HepG2 (cell line): Measurements from ENCODE around the gene SMNDC1. TPM values are rescaled to one million over a fixed set of nuclear protein-coding genes. Genes with fewer than 3 reads are reported as not detected.
A peak's percentile ranks its signal among the peaks of the same experiment; 100 is the strongest.

Experiments used
- CEBPB ChIP-seq: IDR thresholded peaks from 2 replicates; pipeline ENCODE4 v1.6.1; 2011; ENCODE audit warnings: low read depth, low read length, improper control_type of control experiment, borderline replicate concordance
- DPF2 ChIP-seq: sonication (generic); formaldehyde crosslinking; IDR thresholded peaks from 2 replicates; pipeline ENCODE4 v1.4.0; 2020; ENCODE audit warnings: mild to moderate bottlenecking, low read depth, missing genetic modification reagents, borderline replicate concordance
- FOXA3 ChIP-seq: IDR thresholded peaks from 2 replicates; pipeline ENCODE4 v1.6.1; 2016; ENCODE audit warnings: missing genetic modification reagents, missing compliant biosample characterization
- FOXK1 ChIP-seq: sonication (generic); formaldehyde crosslinking; IDR thresholded peaks from 2 replicates; pipeline ENCODE4 v1.4.0; 2020; ENCODE audit warnings: low read depth, missing genetic modification reagents, borderline replicate concordance
- FOXP1 ChIP-seq, 2 experiments: fragments of 450-650 bp in 1 of 2; IDR thresholded peaks; 2 replicates each; pipeline ENCODE4 v1.6.1; 2017 to 2018; ENCODE audit warnings: antibody characterized with exemption in 1 of 2
- HOXA3 ChIP-seq: sonication (generic); formaldehyde crosslinking; IDR thresholded peaks from 2 replicates; pipeline ENCODE4 v1.5.0; 2020; ENCODE audit warnings: missing genetic modification reagents
- IRF2 ChIP-seq: IDR thresholded peaks from 2 replicates; pipeline ENCODE4 v1.6.1; 2018; ENCODE audit warnings: missing genetic modification reagents, missing compliant biosample characterization
- JUND ChIP-seq: sonication (generic); formaldehyde crosslinking; IDR thresholded peaks from 2 replicates; pipeline ENCODE4 v1.8.0; 2022; ENCODE audit warnings: mild to moderate bottlenecking, missing genetic modification reagents
- KAT8 ChIP-seq: IDR thresholded peaks from 2 replicates; pipeline ENCODE4 v1.6.1; 2016; ENCODE audit warnings: missing genetic modification reagents, missing compliant biosample characterization
- LCORL ChIP-seq, 2 experiments: fragments of 450-650 bp in 1 of 2; sonication (generic) in 1 of 2; formaldehyde crosslinking in 1 of 2; IDR thresholded peaks; 2 replicates each; pipeline versions ENCODE4 v1.5.0 to v1.6.1; 2017 to 2020; ENCODE audit warnings: antibody characterized with exemption in 1 of 2, missing genetic modification reagents in 1 of 2
- MIXL1 ChIP-seq: IDR thresholded peaks from 2 replicates; pipeline ENCODE4 v1.6.1; 2016
- POGK ChIP-seq: sonication (generic); formaldehyde crosslinking; conservative IDR thresholded peaks from 2 replicates; pipeline ENCODE4 v1.8.0; 2022; ENCODE audit warnings: mild to moderate bottlenecking, moderate library complexity, missing genetic modification reagents
- POLR2G ChIP-seq: fragments of 200-400 bp; formaldehyde crosslinking; IDR thresholded peaks from 2 replicates; pipeline ENCODE4 v1.6.1; 2018; ENCODE audit warnings: mild to moderate bottlenecking, low read depth, low read length, moderate library complexity
- RXRB ChIP-seq: IDR thresholded peaks from 2 replicates; pipeline ENCODE4 v1.6.1; 2016; ENCODE audit warnings: borderline replicate concordance, missing genetic modification reagents, missing compliant biosample characterization
- ZFP36L1 ChIP-seq: sonication (generic); formaldehyde crosslinking; IDR thresholded peaks from 2 replicates; pipeline ENCODE4 v1.8.0; 2022; ENCODE audit warnings: mild to moderate bottlenecking, missing genetic modification reagents, moderate library complexity
- ZMAT3 ChIP-seq: sonication (generic); formaldehyde crosslinking; conservative IDR thresholded peaks from 2 replicates; pipeline ENCODE4 v1.7.0; 2021; ENCODE audit warnings: missing genetic modification reagents
- ZMYM4 ChIP-seq: sonication (generic); formaldehyde crosslinking; IDR thresholded peaks from 2 replicates; pipeline ENCODE4 v1.8.1; 2023; ENCODE audit warnings: mild to moderate bottlenecking, missing genetic modification reagents
- ZNF292 ChIP-seq: sonication (generic); formaldehyde crosslinking; IDR thresholded peaks from 2 replicates; pipeline ENCODE4 v1.8.1; 2022; ENCODE audit warnings: mild to moderate bottlenecking, low read depth, missing genetic modification reagents, borderline replicate concordance
- ZNF331 ChIP-seq: sonication (generic); formaldehyde crosslinking; IDR thresholded peaks from 2 replicates; pipeline ENCODE4 v1.4.0; 2020; ENCODE audit warnings: missing genetic modification reagents
- ZNF501 ChIP-seq: sonication (generic); formaldehyde crosslinking; IDR thresholded peaks from 2 replicates; pipeline ENCODE4 v1.5.1; 2020; ENCODE audit warnings: mild to moderate bottlenecking, moderate library complexity, missing genetic modification reagents
- ZNF552 ChIP-seq: sonication (generic); formaldehyde crosslinking; IDR thresholded peaks from 2 replicates; pipeline ENCODE4 v1.9.0; 2022; ENCODE audit warnings: missing genetic modification reagents, mild to moderate bottlenecking, borderline replicate concordance
- ZNF784 ChIP-seq: sonication (generic); formaldehyde crosslinking; IDR thresholded peaks from 2 replicates; pipeline ENCODE4 v1.5.1; 2020; ENCODE audit warnings: missing genetic modification reagents, mild to moderate bottlenecking, borderline replicate concordance
- ZNF883 ChIP-seq: sonication (generic); formaldehyde crosslinking; IDR thresholded peaks from 2 replicates; pipeline ENCODE4 v1.5.1; 2020; ENCODE audit warnings: mild to moderate bottlenecking, missing genetic modification reagents; ENCODE audit errors: not compliant biosample characterization
- polyA plus RNA-seq, 8 experiments: library from polyadenylated mRNA; depleted of rRNA in 3 of 8; stranded (reverse) in 7 of 8; unstranded in 1 of 8; fragments of >200 nt; fragmentation: Illumina TruSeq in 4 of 8; extraction: Trizol in 4 of 8; gene quantifications; 2 replicates each; pipeline versions ENCODE4 v1.2.1 to v1.2.3, GENCODE V29; 2011 to 2016; ENCODE audit warnings: low read depth in 4 of 8, missing spikeins in 1 of 8, mixed read lengths in 1 of 8; ENCODE audit not compliant: insufficient read depth in 1 of 8
- total RNA-seq, 5 experiments: library from RNA; depleted of rRNA; stranded (reverse); fragments of >200 nt; fragmentation: Illumina TruSeq; extraction: Trizol; gene quantifications; 2 replicates each; pipeline ENCODE4 v1.2.3, GENCODE V29; 2016; ENCODE audit warnings: low read depth in 1 of 5
- TF ChIP-seq, protein P1 (sequence below): sonication (generic); formaldehyde crosslinking; IDR thresholded peaks from 2 replicates; pipeline ENCODE4 v1.8.0; 2022; ENCODE audit warnings: missing genetic modification reagents, low read depth, mild to moderate bottlenecking, borderline replicate concordance

SMNDC1 gene
- total and polyA plus RNA-seq, 2 of the 13 experiments (the other 11 are each of a cell fraction or from before 2014, with no cell fraction given) = 7.8 to 8.9 TPM

DNA sequence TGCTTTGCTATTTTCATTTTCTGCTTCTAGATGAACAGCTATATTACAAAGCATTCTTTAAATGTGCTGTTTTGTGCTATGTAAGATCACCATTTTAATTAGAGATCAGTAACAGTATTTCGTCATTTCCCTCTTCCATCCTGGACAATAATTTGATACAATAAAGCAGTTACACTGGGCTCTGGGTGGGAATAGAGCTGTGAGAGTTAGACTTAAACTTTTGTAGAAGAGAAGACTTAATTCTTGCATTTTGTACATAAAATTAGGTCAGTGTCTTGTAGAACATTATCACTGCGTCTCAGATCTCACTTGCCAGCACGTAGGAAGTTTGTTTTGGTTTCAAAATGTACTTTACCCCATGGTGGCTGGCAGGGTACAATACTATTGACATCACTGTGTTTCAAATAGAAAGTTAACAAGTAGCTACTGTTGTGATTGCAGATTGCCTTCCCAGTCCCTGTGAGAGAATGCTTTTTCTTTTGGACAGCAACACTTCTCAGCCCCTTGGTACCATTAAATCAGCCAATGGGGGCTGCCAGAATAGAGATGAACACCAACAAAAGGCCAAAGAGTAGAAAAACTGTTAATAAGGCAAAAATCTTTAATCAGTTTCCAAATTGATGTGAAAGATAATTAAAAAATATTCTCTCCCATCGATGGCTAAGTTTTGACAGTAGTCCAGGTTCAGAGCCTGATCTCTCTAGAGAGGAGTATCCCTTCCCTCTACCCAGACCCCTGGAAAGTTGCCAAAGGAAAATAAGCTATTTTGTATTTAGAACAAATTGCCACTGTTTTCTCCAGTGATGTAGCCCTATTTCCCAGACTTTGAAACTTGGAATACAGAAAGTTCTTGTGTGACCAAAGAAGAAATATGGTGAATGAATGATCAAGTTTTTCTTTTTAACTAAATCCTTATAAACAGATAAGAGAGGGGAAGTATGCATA is 35.1 kb downstream of the SMNDC1 start (continued):
- TF ChIP-seq FOXK1 (CRISPR knock-in tag) = peak; percentile 51; the same call in 1 of the 2 replicates
- TF ChIP-seq ZNF883 = no peak
- TF ChIP-seq RXRB (CRISPR knock-in tag) = no peak
- TF ChIP-seq FOXP1 (IDR thresholded peaks at IDR 0.05) = no peak
- peak; percentile 51; the same call in 1 of the 2 replicates for TF ChIP-seq FOXP1 (CRISPR knock-in tag; IDR thresholded peaks at IDR 0.05)
- TF ChIP-seq, protein P1, sequence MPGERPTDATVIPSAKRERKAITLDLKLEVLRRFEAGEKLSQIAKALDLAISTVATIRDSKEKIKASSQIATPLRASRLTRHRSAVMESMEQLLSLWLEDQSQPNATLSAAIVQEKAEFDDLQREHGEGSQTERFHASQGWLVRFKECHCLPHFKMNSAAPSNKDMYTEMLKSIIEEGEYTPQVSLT (CRISPR knock-in tag) = no peak
- TF ChIP-seq POGK (CRISPR knock-in tag) = no peak
- TF ChIP-seq ZNF784 (CRISPR knock-in tag) = no peak
- TF ChIP-seq ZFP36L1 (CRISPR knock-in tag) = no peak
- no peak for TF ChIP-seq JUND
- peak; percentile 61 for TF ChIP-seq FOXA3 (CRISPR knock-in tag)
- no peak for TF ChIP-seq ZMAT3 (CRISPR knock-in tag)
- no peak for TF ChIP-seq LCORL (IDR thresholded peaks at IDR 0.05)
- 0 out of 2 replicates have a peak, but pooled peaks have one; percentile 36 for TF ChIP-seq LCORL (CRISPR knock-in tag; IDR thresholded peaks at IDR 0.05)
- no peak for TF ChIP-seq HOXA3 (CRISPR knock-in tag)
- no peak for TF ChIP-seq CEBPB
- TF ChIP-seq IRF2 (CRISPR knock-in tag) = peak; percentile 63; the same call in 1 of the 2 replicates
- peak; percentile 47; the same call in 1 of the 2 replicates for TF ChIP-seq KAT8 (CRISPR knock-in tag)
- 0 out of 2 replicates have a peak, but pooled peaks have one; percentile 40 for TF ChIP-seq DPF2
- TF ChIP-seq POLR2G = no peak
- no peak for TF ChIP-seq ZNF501 (CRISPR knock-in tag)
- peak; percentile 67 for TF ChIP-seq ZMYM4
- peak; percentile 41; the same call in 1 of the 2 replicates for TF ChIP-seq MIXL1 (CRISPR knock-in tag)
- TF ChIP-seq ZNF331 (CRISPR knock-in tag) = peak; percentile 25; the same call in 1 of the 2 replicates
- peak; percentile 65; the same call in 1 of the 2 replicates for TF ChIP-seq ZNF292
- TF ChIP-seq ZNF552 (CRISPR knock-in tag) = no peak
